Lower leg skin (tissue), 4 donors: ENCODE measurements around the gene USP13. TPM values are rescaled to one million over a fixed set of nuclear protein-coding genes. Genes with fewer than 3 reads are reported as not detected.
"Not testable (repeated sequence)": the region's sequence is repeated elsewhere in the genome, so short reads cannot be mapped to it uniquely, and the experiment has no call there.

Experiments
- DNase-seq, 2 donors: peaks; one replicate each; pipeline ENCODE4 v3.0.0-alpha.2; 2019; ENCODE audit warnings: low spot score in 2 of 2
- H3K4me3 ChIP-seq: fragments of 200-600 bp; sonication (generic); 2 replicates; pipeline ENCODE4 v1.5.1; 2017; ENCODE audit warnings: mild to moderate bottlenecking, low read depth; ENCODE audit not compliant: poor library complexity, severe bottlenecking
- CTCF ChIP-seq, 3 donors: fragments of 450-650 bp; IDR thresholded peaks; one replicate each; pipeline ENCODE4 v1.5.1; 2016; ENCODE audit warnings: antibody characterized with exemption in 3 of 3, mild to moderate bottlenecking in 3 of 3, moderate library complexity in 2 of 3
- POLR2A ChIP-seq, 2 donors: fragments of 450-650 bp; IDR thresholded peaks; one replicate each; pipeline ENCODE4 v1.6.1; 2016 to 2017; ENCODE audit warnings: antibody characterized with exemption in 2 of 2, mild to moderate bottlenecking in 1 of 2, moderate library complexity in 1 of 2
- WGBS, 2 donors: methylation state at CpG; one replicate each; pipeline ENCODE4 v1.1.5; 2018; 5-methylcytosine and 5-hydroxymethylcytosine counted together
- intact Hi-C: fragments of 100-400 bp; cut with DNase I; formaldehyde crosslinking; loops from one replicate; pipeline ENCODE4 v1.15.0; 2023; ENCODE audit warnings: low total_unique reads
- total RNA-seq, 4 donors: library from RNA; depleted of rRNA; stranded (reverse); fragments of >200 nt; gene quantifications; one replicate each; pipeline ENCODE4 v1.1.0, GENCODE V29; 2016

Gene USP13
- total RNA-seq, 4 donors from 2014 or later: 1.6 to 9.4 (median 5.8) TPM

DNA sequence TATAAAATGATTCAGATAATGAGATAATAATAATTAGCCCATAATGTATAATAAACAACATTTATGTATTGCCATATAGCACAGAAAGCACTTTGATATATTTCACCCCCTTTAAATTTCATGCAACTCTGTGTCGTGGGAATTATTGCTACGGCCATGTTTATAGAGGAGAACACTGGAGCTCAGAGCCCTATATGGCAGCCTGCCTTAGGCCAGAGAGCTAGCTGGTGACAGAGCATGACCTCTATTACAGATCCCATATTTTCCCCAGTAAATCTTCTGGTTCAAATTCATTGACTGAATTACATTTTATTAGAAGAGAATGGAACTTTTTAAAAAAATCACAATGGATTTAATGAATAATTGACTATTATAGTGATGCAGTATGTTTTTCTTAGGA lies 25.0 kb downstream of the USP13 start:
- 78 to 87% methylated on average over 2 of the region's 2 CpGs for WGBS, 2 donors
- no peak for TF ChIP-seq POLR2A (IDR thresholded peaks at IDR 0.05)
- no peak overlapping the region for H3K4me3 ChIP-seq
- intact Hi-C loops: no loop called here
- DNase-seq: no peak

GRCh38 chr3:179681492-179682263 lies 28.8 kb downstream of the USP13 start:
- TF ChIP-seq CTCF (IDR thresholded peaks at IDR 0.05) (no peak), POLR2A (IDR thresholded peaks at IDR 0.05) (no peak)
- H3K4me3 ChIP-seq: no peak overlapping the region
- intact Hi-C loops: no loop called here
- no peak for DNase-seq
- 64 to 74% methylated on average over 21 of the region's 21 CpGs for WGBS, 2 donors

GRCh38 chr3:179682426-179683080 lies 29.7 kb downstream of the USP13 start:
- TF ChIP-seq POLR2A (IDR thresholded peaks at IDR 0.05): no peak
- TF ChIP-seq CTCF (IDR thresholded peaks at IDR 0.05): no peak
- no peak for DNase-seq
- 37 to 41% methylated on average over 4 of the region's 4 CpGs for WGBS, 2 donors
- intact Hi-C loops: no loop called here
- H3K4me3 ChIP-seq: no peak overlapping the region

- H3K4me3 ChIP-seq, DNase-seq, intact Hi-C loops: not testable (repeated sequence)
- 78 to 84% methylated on average over 5 of the region's 5 CpGs for WGBS, 2 donors
Measured at GRCh38 chr3:179683286-179683685, 30.4 kb downstream of the USP13 start.

GRCh38 chr3:179687967-179688535 lies 35.2 kb downstream of the USP13 start:
- WGBS, 2 donors: 80 to 87% methylated on average over 4 of the region's 4 CpGs
- intact Hi-C loops: no loop called here
- TF ChIP-seq POLR2A (IDR thresholded peaks at IDR 0.05) (no peak), CTCF (IDR thresholded peaks at IDR 0.05) (no peak)
- DNase-seq: no peak
- no peak overlapping the region for H3K4me3 ChIP-seq

DNA sequence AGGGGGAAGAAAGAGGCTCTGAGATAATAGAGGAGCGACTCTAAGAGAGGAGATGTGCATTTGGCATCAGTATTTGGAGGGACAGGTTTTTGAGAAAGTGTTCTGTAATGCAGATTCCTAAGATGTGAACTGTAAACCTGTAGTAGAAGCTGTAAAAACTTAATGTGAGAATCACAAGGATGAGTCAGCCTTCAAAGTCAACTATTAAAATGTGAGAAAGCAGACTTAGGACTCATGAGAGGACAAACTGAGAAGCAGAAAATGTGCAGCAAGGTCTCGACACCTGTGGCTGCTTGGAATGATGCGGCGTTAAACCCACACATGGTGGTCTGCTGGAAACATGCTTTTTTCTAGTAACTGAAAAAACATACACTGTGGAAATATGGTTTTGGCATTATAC lies 36.0 kb downstream of the USP13 start:
- intact Hi-C loops: no loop called here
- 92 to 95% methylated on average over 4 of the region's 4 CpGs for WGBS, 2 donors
- no peak overlapping the region for H3K4me3 ChIP-seq
- TF ChIP-seq POLR2A (IDR thresholded peaks at IDR 0.05): no peak
- no peak for TF ChIP-seq CTCF (IDR thresholded peaks at IDR 0.05)
- no peak for DNase-seq
